Measurements from ENCODE around the gene SIGLEC1.

SIGLEC1 gene

GRCh38 chr20:3698591-3699001, 13.8 kb downstream of the SIGLEC1 start:
- no peak for DNase-seq

- DNase-seq: no peak
Observed at GRCh38 chr20:3697588-3698305, 14.7 kb downstream of the SIGLEC1 start.

GRCh38 chr20:3696745-3697587, 15.4 kb downstream of the SIGLEC1 start:
- DNase-seq: no peak

- DNase-seq: no peak
Observed at GRCh38 chr20:3696200-3696599, 16.2 kb downstream of the SIGLEC1 start.

- DNase-seq: no peak
Observed at GRCh38 chr20:3694864-3695263, 17.5 kb downstream of the SIGLEC1 start.

GRCh38 chr20:3693376-3693775, 19.0 kb downstream of the SIGLEC1 start:
- DNase-seq: no peak

- DNase-seq: no peak
Observed at GRCh38 chr20:3692706-3693294, 19.6 kb downstream of the SIGLEC1 start.

- no peak for DNase-seq
Observed at GRCh38 chr20:3691897-3692296, 20.5 kb downstream of the SIGLEC1 start.

GRCh38 chr20:3691306-3691705, 21.1 kb downstream of the SIGLEC1 start:
- no peak for DNase-seq

- DNase-seq: no peak
Observed at GRCh38 chr20:3690413-3690812, 22.0 kb downstream of the SIGLEC1 start.

- no peak for DNase-seq
Observed at GRCh38 chr20:3689978-3690377, 22.4 kb downstream of the SIGLEC1 start.

- DNase-seq: no peak
Observed at GRCh38 chr20:3687655-3688054, 24.7 kb downstream of the SIGLEC1 start.

- no peak for DNase-seq
Observed at GRCh38 chr20:3686867-3687321, 25.5 kb downstream of the SIGLEC1 start.

- no peak for DNase-seq
Observed at GRCh38 chr20:3686421-3686820, 26.0 kb downstream of the SIGLEC1 start.

GRCh38 chr20:3685341-3685740, 27.1 kb downstream of the SIGLEC1 start:
- DNase-seq: no peak

GRCh38 chr20:3681931-3682781, 30.2 kb downstream of the SIGLEC1 start, which contains the start of gene ADAM33:
TSS of gene ADAM33 (minus strand) at chr20:3682010. CDS start at chr20:3682004, 6 bp downstream.
- no peak for DNase-seq

- no peak for DNase-seq
Observed at GRCh38 chr20:3681352-3681930, 31.0 kb downstream of the SIGLEC1 start.

GRCh38 chr20:3680701-3681351, 31.6 kb downstream of the SIGLEC1 start:
- DNase-seq: no peak

- DNase-seq: no peak
Observed at GRCh38 chr20:3679749-3680700, 32.4 kb downstream of the SIGLEC1 start.
